GOT3 (cell line): ENCODE results near the gene FBXL17.

Experiments used
- DNase-seq: peaks from one replicate; lab custom pipeline; 2025; ENCODE audit warnings: mixed read lengths; lab: John Stamatoyannopoulos, UW

FBXL17 gene

DNA sequence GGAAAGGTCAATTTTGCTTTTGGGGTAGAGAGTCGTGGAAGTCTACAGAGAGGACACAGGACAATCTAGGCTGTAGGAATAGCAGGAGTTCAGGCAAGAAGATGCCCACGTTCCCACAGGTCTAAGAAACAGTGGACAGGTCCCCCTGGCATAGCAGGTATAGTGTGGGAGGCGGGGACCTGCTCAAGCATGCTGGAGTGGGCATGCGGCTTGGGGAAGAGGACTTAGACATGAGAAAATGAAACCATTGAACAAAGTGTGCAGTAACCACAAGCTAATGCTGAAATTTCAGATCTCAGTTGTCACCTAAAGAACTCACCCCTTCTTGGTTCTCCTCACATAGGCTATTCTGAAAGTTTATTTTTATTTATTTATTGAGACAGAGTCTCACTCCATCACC, 568.3 kb downstream of the FBXL17 start:
- DNase-seq, result no peak

DNA sequence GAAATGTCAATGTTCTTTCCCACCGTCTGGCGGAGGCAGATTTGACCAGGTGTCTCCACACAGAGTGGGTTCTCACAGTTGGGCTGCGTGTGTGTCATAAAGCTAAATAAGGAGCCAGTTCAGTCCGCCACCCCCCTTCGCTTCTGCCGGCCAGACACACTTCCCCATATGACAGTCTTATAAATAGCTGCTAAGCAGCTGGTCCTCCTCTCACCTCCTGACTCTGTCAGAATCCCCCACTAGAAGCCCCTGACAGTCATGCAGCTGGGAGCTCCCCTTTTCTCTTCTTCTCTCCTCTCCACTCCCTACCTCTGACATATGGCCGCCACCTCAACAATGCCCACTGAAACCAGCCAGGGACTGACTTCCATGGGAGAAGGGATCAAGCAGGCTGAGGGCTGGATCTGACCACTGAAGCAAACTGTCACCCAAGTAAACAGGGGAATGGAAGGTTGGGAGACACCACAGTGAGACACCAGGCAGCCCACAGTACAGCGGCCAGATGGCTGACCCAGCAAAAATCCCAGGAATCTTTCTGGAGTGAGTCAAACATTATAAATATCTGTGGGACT, 569.2 kb downstream of the FBXL17 start:
- DNase-seq, result no peak

DNA sequence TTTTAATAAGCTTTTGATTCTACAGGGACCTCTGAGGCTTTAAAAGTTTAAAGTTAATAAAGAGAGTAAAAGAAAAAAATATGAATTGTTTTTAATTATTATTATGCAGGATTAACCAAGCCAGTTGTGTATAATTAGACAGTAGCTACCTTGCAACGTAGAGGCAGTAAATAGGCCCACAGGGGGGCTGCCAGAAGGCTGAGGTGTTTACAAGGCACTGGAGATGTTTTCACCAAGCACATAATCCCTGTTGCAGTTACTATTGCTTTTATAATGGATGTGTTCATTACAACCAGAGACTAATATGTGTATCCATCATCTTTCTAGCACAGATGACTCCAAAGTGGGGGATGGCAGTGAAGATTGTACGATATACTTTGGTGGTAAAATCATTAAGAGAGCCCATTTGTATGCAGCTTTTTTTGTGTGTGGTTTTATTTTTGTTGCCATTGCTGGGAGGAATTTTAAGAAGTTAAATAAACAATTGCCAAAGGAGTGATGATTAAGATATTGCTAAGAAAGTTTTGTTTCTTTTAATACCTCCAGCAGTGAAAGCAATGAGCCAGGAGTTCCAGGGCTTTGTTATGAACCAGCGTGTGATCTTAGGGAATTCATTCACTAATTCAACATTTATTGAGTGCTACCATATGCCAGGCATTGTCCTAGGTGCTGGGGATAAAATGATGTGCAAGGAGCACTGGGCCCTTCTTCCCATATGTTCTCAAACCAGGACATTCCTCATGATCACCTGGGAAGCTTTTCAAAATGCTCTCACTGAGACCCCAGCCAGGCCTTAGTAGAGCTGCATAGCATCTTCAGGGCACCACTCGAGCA, 572.5 kb downstream of the FBXL17 start:
- DNase-seq, result no peak
